Ishikawa (cell line): Measurements from ENCODE around the gene BEND4.

Experiments used
- CEBPB ChIP-seq: IDR thresholded peaks from 2 replicates; pipeline ENCODE4 v1.6.1; 2012
- CREB1 ChIP-seq: IDR thresholded peaks from 2 replicates; pipeline ENCODE4 v1.6.1; 2012; ENCODE audit warnings: low read depth
- EGR1 ChIP-seq: IDR thresholded peaks from 2 replicates; pipeline ENCODE4 v1.6.1; 2012
- EP300 ChIP-seq: IDR thresholded peaks from 2 replicates; pipeline ENCODE4 v1.6.1; 2012; ENCODE audit warnings: borderline replicate concordance
- MAX ChIP-seq: IDR thresholded peaks from 2 replicates; pipeline ENCODE4 v1.6.1; 2012
- RAD21 ChIP-seq: IDR thresholded peaks from 2 replicates; pipeline ENCODE4 v1.6.1; 2012; ENCODE audit warnings: low read depth
- REST ChIP-seq: IDR thresholded peaks from 2 replicates; pipeline ENCODE4 v1.6.1; 2012; ENCODE audit warnings: low read depth, mild to moderate bottlenecking
- TAF1 ChIP-seq: IDR thresholded peaks from 2 replicates; pipeline ENCODE4 v1.6.1; 2012; ENCODE audit warnings: low read depth, mild to moderate bottlenecking
- TCF12 ChIP-seq: IDR thresholded peaks from 2 replicates; pipeline ENCODE4 v1.6.1; 2012; ENCODE audit warnings: low read depth
- TEAD4 ChIP-seq: IDR thresholded peaks from 2 replicates; pipeline ENCODE4 v1.6.1; 2012
- YY1 ChIP-seq: IDR thresholded peaks from 2 replicates; pipeline ENCODE4 v1.6.1; 2012; ENCODE audit warnings: low read depth
- ZBTB7A ChIP-seq: IDR thresholded peaks from 2 replicates; pipeline ENCODE4 v1.6.1; 2012; ENCODE audit warnings: low read depth

The BEND4 gene

DNA sequence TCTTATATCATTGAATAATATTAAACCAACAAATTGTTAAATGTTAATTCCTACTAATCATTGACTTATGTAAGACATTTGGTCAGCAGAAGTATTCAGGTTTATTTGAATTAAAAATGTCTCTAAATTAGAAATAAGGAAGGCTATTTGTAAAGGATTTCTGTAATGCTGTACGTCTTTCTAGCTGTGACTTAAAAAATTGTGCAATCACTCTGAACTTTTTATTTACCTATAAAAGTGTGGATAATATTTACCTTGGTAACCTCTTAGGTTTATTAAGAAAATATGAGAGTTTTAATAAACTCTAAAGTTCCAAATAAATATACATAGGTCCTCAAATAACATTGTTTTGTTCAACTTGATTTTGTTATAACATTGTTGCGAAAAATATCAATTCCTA is 85.2 kb downstream of the BEND4 start:
- TF ChIP-seq TCF12 (no peak), TEAD4 (no peak), REST (no peak), YY1 (no peak), TAF1 (no peak), MAX (no peak), ZBTB7A (no peak), RAD21 (no peak), CEBPB (no peak), CREB1 (no peak), EP300 (no peak)

GRCh38 chr4:42066402-42066801 is 86.1 kb downstream of the BEND4 start:
- no peak for TF ChIP-seq YY1
- no peak for TF ChIP-seq EGR1
- TF ChIP-seq RAD21, result no peak
- TF ChIP-seq CREB1, result no peak
- TF ChIP-seq CEBPB, result no peak
- TF ChIP-seq TCF12, result no peak
